ENCODE measurements around the gene FXYD4. TPM values are rescaled to one million over a fixed set of nuclear protein-coding genes. Genes with fewer than 3 reads are reported as not detected.

Gene FXYD4
- total and polyA plus RNA-seq, 2 of the 8 experiments (the other 6 are each of a cell fraction or from before 2014, with no cell fraction given): not detected

DNA sequence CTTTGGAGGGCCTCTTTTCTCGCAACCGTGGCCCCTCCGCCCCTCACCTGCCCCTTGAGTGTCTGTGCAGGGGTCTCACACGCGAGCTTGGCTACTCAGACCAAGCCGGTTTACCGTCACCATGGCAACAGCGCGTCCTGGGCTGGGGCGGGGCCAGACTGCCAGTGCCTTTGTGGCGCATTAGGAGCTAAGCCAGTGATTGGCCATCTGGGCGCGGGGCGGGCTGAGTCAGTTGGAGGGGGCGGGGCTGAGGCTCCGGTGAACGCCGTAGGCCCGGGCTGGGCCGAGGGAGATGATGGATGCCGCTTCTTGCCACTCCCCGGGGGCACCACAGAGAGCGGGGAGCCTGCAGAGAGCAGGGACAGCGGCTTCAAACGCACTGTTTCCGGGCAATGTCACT is 48.7 kb upstream of the FXYD4 start:
- POLR2A ChIA-PET (ENCODE audit: partially characterized antibody): interaction anchor here (1.0 kb wide), 1 partner anchor 16 kb away, joined by 3 read pairs; no protein-coding TSS in a partner anchor
- H4K91ac ChIP-seq (replicated peaks; ENCODE audit: insufficient read length, low read length): no peak overlapping the region
- CTCF ChIA-PET (ENCODE audit: partially characterized antibody): interaction anchor here (0.6 to 1.5 kb wide), 6 partner anchors 14 to 92 kb away, joined by 3 to 6 read pairs (median 4); no protein-coding TSS in a partner anchor
- 0 out of 2 replicates have a peak overlapping the region, but pooled peaks have one; percentile 61 for H2BK20ac ChIP-seq (ENCODE audit: low read length)
- H2BK15ac ChIP-seq (ENCODE audit: low read length): no peak overlapping the region
- H3K9me3 ChIP-seq (ENCODE audit: insufficient read depth in 2 of 2, low read depth in 1 of 2, low read length in 1 of 2): no peaks in the 10 kb centered on the region
- peak overlapping the region in 2 of 4 experiments; percentile 20 to 36; a peak in 2 of 7 replicates for H3K9ac ChIP-seq (replicated peaks in 1 of 4; ENCODE audit: extremely low read depth in 1 of 4, low read depth in 3 of 4, low read length in 3 of 4)
- H3K4ac ChIP-seq (replicated peaks; ENCODE audit: insufficient read length, low read depth, low read length): peak overlapping the region; percentile 21
- peaks cover 0 to 9% (median under 1%) of the 10 kb centered on the region in 4 experiments; a peak in 2 of 7 replicates for H3K4me1 ChIP-seq (replicated peaks in 1 of 4; ENCODE audit: control insufficient read depth in 3 of 4, insufficient read depth in 4 of 4, low read length in 3 of 4)
- no peaks in the 10 kb centered on the region for H4K20me1 ChIP-seq (replicated peaks in 1 of 2; ENCODE audit: control insufficient read depth in 1 of 2, insufficient read depth in 2 of 2, low read length in 2 of 2)
- H3K27ac ChIP-seq (ENCODE audit: low read depth, low read length): no peak overlapping the region
- H2AFZ ChIP-seq (ENCODE audit: low read length): peak overlapping the region; percentile 71
- no peaks in the 10 kb centered on the region for H3K79me2 ChIP-seq (ENCODE audit: control insufficient read depth in 1 of 2, insufficient read depth in 2 of 2, low read length in 2 of 2)
- H3K18ac ChIP-seq (ENCODE audit: extremely low read depth, low read length): peak overlapping the region; percentile 68; the same call in 1 of the 2 replicates
- TF ChIP-seq SIN3A (conservative IDR thresholded peaks at IDR 0.05 in 1 of 2, IDR thresholded peaks at IDR 0.05 in 1 of 2; ENCODE audit: low read depth in 1 of 2, low read length in 2 of 2) (peak in 1 of 2 experiments; percentile 92; a peak in 2 of 4 replicates), TCF12 (IDR thresholded peaks at IDR 0.05; ENCODE audit: low read depth, low read length) (no peak), GABPA (IDR thresholded peaks at IDR 0.05; ENCODE audit: borderline replicate concordance, insufficient read depth, low read length) (no peak), TAF1 (IDR thresholded peaks at IDR 0.05; ENCODE audit: low read depth, low read length) (peak; percentile 48; the same call in 1 of the 2 replicates), POLR2A (IDR thresholded peaks at IDR 0.05; ENCODE audit: control extremely low read depth in 1 of 2, low read depth in 2 of 2, low read length in 2 of 2) (peak in 1 of 2 experiments; percentile 36; a peak in 1 of 3 replicates), CEBPB (IDR thresholded peaks at IDR 0.05; ENCODE audit: low read depth, low read length) (no peak), POLR2AphosphoS5 (IDR thresholded peaks at IDR 0.05; ENCODE audit: low read depth, low read length) (peak; percentile 59; the same call in 1 of the 2 replicates), SAP30 (IDR thresholded peaks at IDR 0.05; ENCODE audit: insufficient read depth, insufficient replicate concordance, low read length) (peak; percentile 78)
- H3K27me3 ChIP-seq (replicated peaks in 1 of 4; ENCODE audit: control insufficient read depth in 3 of 4, extremely low read depth in 1 of 4, insufficient read depth in 3 of 4, low read length in 3 of 4): no peaks in the 10 kb centered on the region
- peak overlapping the region; percentile 18 for H4K5ac ChIP-seq (ENCODE audit: insufficient read length, low read depth, low read length)
- H3K36me3 ChIP-seq (ENCODE audit: control insufficient read depth in 2 of 4, insufficient read depth in 4 of 4, low read length in 3 of 4): no peaks in the 10 kb centered on the region
- no peak overlapping the region for H2BK120ac ChIP-seq (replicated peaks; ENCODE audit: low read depth, low read length)
- H3K23ac ChIP-seq (ENCODE audit: insufficient read length): no peak overlapping the region
- WGBS, 2 experiments (ENCODE audit: extremely low coverage in 1 of 2, insufficient coverage in 1 of 2, insufficient read length in 1 of 2, insufficient replicate concordance in 2 of 2, low coverage in 1 of 2, low lambda C conversion rate in 2 of 2, missing lambda C conversion rate in 1 of 2): 1% methylated on average over 15 of the region's 26 CpGs; no CpG with 5 or more reads in 1 of the 2 experiments
- H2BK12ac ChIP-seq (ENCODE audit: low read depth, low read length): 0 out of 2 replicates have a peak overlapping the region, but pooled peaks have one; percentile 75
- peak overlapping the region; percentile 20 to 64 (median 57); a peak in 7 of 8 replicates for H3K4me3 ChIP-seq (ENCODE audit: extremely low read depth in 1 of 4, insufficient read depth in 2 of 4, low read depth in 3 of 4, low read length in 4 of 4)
- H3K4me2 ChIP-seq (ENCODE audit: insufficient read depth in 1 of 2, low read depth in 2 of 2, low read length in 2 of 2): peak overlapping the region; percentile 55 to 97
- no peak overlapping the region for H3K56ac ChIP-seq (replicated peaks; ENCODE audit: insufficient read length, low read depth, low read length)
- no peak overlapping the region for H2AK5ac ChIP-seq (ENCODE audit: low read depth, low read length)
- no peak overlapping the region; the same call in 1 of the 2 replicates for H4K8ac ChIP-seq (ENCODE audit: extremely low read depth, insufficient read depth, low read length)
- FAIRE-seq (no peak), DNase-seq (ENCODE audit: low read depth in 1 of 2, low spot score in 2 of 2) (peak; percentile 80 to 98)
- no peaks in the 10 kb centered on the region for H3K79me1 ChIP-seq (ENCODE audit: low read depth, low read length)
- no peak overlapping the region; the same call in 1 of the 2 replicates for H2BK5ac ChIP-seq (ENCODE audit: low read depth, low read length)
- H3K23me2 ChIP-seq (ENCODE audit: low read depth, low read length): peaks cover 8% of the 10 kb centered on the region
- H3K14ac ChIP-seq (ENCODE audit: insufficient read length): no peak overlapping the region

Measured in H1 (cell line).